ENCODE results near the gene RBPMS2.

RBPMS2 gene

GRCh38 chr15:64690578-64691296 is 84.7 kb downstream of the RBPMS2 start:
- no peak for DNase-seq

- DNase-seq, result no peak
Observed at GRCh38 chr15:64690008-64690407, 85.4 kb downstream of the RBPMS2 start.
